ENCODE data around the gene SGSM2. TPM values are rescaled to one million over a fixed set of nuclear protein-coding genes. Genes with fewer than 3 reads are reported as not detected.

The SGSM2 gene
- total RNA-seq, 4 donors from 2014 or later, result 14.8 to 65.6 (median 30.5) TPM

DNA sequence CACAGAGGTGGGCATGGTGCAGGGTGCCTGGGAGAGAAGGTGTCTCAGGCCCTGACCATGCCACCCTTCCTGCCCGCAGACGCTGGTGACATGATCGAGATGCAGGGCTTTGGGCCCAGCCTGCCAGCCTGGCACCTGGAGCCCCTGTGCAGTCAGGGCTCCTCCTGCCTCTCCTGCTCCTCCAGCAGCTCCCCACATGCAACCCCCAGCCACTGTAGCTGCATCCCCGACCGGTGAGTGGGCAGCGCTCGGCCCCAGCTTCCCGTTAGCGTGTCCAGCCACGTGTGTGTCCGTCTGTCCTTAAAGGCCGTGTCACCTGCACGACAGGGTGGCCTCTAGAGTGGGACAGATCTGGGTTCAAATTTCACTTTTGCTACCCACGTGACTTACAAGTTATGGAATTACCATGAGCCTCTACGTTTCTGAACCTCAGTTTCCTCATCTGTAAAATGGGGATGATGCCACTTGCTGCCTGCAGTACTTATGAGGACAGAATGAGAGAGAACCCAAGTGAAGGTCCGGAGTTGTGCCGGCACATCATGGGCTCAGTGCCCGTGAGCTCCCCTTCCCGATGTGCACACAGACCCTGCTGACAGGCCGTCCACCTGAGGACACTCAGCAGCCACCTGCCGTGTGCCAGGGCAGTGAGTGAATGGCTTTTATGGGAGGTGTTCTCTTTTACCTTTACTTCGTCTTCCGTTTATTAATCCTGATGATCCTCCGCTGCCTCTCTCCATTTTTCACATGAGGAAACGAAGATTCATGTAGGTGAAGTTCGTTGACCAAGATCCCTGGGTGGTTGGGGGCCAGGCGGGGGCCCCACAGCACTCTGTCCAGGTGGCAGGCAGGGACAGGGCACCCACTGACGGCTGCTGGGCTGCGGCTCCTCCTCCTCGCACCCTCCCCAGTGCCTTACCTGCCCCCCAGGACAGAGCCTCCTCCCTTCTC lies 34.2 kb downstream of the SGSM2 start:
- TF ChIP-seq CTCF (IDR thresholded peaks at IDR 0.05; ENCODE audit: low read depth), result no peak

GRCh38 chr17:2372180-2372579 lies 34.9 kb downstream of the SGSM2 start:
- no peak for TF ChIP-seq CTCF (IDR thresholded peaks at IDR 0.05; ENCODE audit: low read depth)

DNA sequence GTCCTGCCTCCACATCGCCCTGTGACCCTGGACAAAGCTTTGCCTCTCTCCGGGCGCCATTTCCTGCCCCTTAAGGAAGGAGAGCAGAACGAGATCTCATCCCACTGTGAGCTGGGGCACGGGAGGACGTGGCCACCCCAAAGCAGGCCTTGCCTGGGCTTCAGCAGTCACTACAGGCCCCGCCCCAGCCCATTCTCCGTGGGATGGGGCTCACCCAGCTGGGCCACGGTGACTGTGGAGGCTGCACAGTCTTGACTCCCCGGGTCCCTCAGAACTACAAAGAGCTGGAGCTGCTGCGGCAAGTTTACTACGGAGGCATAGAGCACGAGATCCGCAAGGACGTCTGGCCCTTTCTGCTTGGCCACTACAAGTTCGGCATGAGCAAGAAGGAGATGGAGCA lies 35.4 kb downstream of the SGSM2 start:
- no peak for TF ChIP-seq CTCF (IDR thresholded peaks at IDR 0.05; ENCODE audit: low read depth)

GRCh38 chr17:2373179-2373578 lies 35.9 kb downstream of the SGSM2 start:
- TF ChIP-seq CTCF (IDR thresholded peaks at IDR 0.05; ENCODE audit: low read depth), result no peak

DNA sequence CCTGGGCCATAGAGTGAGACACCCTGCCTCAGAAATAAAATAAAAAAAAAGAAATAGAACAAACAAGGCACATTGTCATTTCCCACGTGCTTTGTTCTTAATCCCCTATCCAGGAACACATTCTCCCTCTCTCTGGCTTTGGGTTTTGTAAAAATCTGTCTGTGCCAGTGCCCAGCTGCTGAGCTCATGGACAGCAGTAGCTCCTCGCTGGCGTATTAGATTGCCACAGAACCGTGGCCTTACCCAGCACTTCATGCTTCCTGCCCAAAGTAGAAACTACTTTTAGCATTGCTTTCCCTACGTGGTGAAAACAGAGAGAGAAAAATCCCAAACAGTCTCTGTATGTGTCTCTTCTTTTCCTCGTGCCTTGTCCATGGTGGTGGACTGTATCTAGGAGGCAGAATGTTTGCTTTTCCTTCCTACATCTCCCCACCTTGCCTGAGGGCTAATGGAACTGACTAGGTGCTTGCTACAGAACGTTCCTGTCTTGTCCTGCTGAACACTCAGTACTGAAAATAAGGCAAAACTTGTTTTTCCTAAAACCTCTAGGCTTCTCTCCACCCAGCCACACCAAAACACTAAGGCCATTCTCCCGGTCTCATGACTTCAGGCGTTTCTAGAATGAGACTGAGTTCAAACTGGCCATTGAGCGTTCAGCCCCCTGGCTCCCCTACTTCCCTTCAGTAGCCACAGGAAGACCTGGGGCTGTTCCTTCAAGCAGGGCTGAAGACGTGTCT lies 37.4 kb downstream of the SGSM2 start:
- no peak for TF ChIP-seq CTCF (IDR thresholded peaks at IDR 0.05; ENCODE audit: low read depth)

DNA sequence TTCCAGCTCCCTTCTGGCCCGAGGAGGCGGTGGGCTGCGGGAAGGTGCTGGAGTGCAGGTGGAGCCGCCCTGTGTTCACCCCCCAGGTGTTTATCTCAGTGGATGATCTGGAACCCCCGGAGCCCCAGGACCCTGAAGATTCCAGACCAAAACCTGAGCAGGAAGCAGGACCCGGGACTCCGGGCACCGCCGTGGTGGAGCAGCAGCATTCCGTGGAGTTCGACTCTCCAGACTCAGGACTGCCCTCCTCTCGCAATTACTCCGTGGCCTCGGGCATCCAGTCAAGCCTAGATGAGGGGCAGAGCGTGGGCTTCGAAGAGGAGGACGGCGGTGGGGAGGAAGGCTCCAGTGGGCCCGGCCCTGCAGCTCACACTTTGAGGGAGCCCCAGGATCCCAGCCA lies 38.1 kb downstream of the SGSM2 start:
- no peak for TF ChIP-seq CTCF (IDR thresholded peaks at IDR 0.05; ENCODE audit: low read depth)

GRCh38 chr17:2376107-2376506 lies 38.8 kb downstream of the SGSM2 start:
- no peak for TF ChIP-seq CTCF (IDR thresholded peaks at IDR 0.05; ENCODE audit: low read depth)

Measured in subcutaneous adipose tissue (tissue), 4 donors.